Activated T-cell treated with anti-CD3 and anti-CD28 coated beads for 24 hours (primary cell): ENCODE results near the gene ZDHHC23.

Experiments used
- DNase-seq: peaks from one replicate; pipeline ENCODE4 v3.0.0-alpha.2; 2020; ENCODE audit warnings: low read depth

ZDHHC23 gene

GRCh38 chr3:113947372-113948014 is at the start of gene ZDHHC23:
Gene ZDHHC23 (plus strand): TSS chr3:113948013. CDS start chr3:113948803, 790 bp downstream.
- peak; percentile 49 for DNase-seq

GRCh38 chr3:113898892-113899291 is 48.9 kb upstream of the ZDHHC23 start:
- no peak for DNase-seq

- DNase-seq, result no peak
Observed at GRCh38 chr3:113906568-113907140, 41.2 kb upstream of the ZDHHC23 start.

- no peak for DNase-seq
Observed at GRCh38 chr3:113908133-113908532, 39.7 kb upstream of the ZDHHC23 start.

- DNase-seq, result no peak
Observed at GRCh38 chr3:113910966-113911365, 36.8 kb upstream of the ZDHHC23 start.

- DNase-seq, result peak; percentile 11
Observed at GRCh38 chr3:113912552-113913236, 35.1 kb upstream of the ZDHHC23 start.

GRCh38 chr3:113914646-113915045 is 33.2 kb upstream of the ZDHHC23 start:
- DNase-seq, result no peak

- DNase-seq, result no peak
Observed at GRCh38 chr3:113927556-113927955, 20.3 kb upstream of the ZDHHC23 start.

GRCh38 chr3:113946831-113947230 is 982 bp upstream of the ZDHHC23 start:
- no peak for DNase-seq

- peak; percentile 3 for DNase-seq
Observed at GRCh38 chr3:113948015-113948917, 453 bp downstream of the ZDHHC23 start.

GRCh38 chr3:113952921-113953320 is 5.1 kb downstream of the ZDHHC23 start:
- DNase-seq, result no peak

GRCh38 chr3:113953677-113954076 is 5.9 kb downstream of the ZDHHC23 start:
- no peak for DNase-seq

- no peak for DNase-seq
Observed at GRCh38 chr3:113954091-113954685, 6.4 kb downstream of the ZDHHC23 start.

- no peak for DNase-seq
Observed at GRCh38 chr3:113963879-113964278, 16.1 kb downstream of the ZDHHC23 start.

GRCh38 chr3:113966172-113966571 is 18.4 kb downstream of the ZDHHC23 start:
- DNase-seq, result no peak

GRCh38 chr3:113968986-113969385 is 21.2 kb downstream of the ZDHHC23 start:
- DNase-seq, result no peak

- DNase-seq, result no peak
Observed at GRCh38 chr3:113977822-113978221, 30.0 kb downstream of the ZDHHC23 start.

GRCh38 chr3:113979916-113980315 is 32.1 kb downstream of the ZDHHC23 start:
- no peak for DNase-seq

- no peak for DNase-seq
Observed at GRCh38 chr3:113981803-113982202, 34.0 kb downstream of the ZDHHC23 start.

- DNase-seq, result no peak
Observed at GRCh38 chr3:113983544-113983943, 35.7 kb downstream of the ZDHHC23 start.

- DNase-seq, result no peak
Observed at GRCh38 chr3:113985541-113985940, 37.7 kb downstream of the ZDHHC23 start.

- no peak for DNase-seq
Observed at GRCh38 chr3:114005481-114005880, 57.7 kb downstream of the ZDHHC23 start.
